Upper lobe of right lung (tissue), 1 donor: ENCODE results near the gene PLAAT4. TPM values are rescaled to one million over a fixed set of nuclear protein-coding genes. Genes with fewer than 3 reads are reported as not detected.

ENCODE experiments used
- ATAC-seq: fragments of 200-7000 bp; cut with Tn5 transposase; one replicate; pipeline ENCODE4 v1.9.1; 2020; ENCODE audit warnings: mild to moderate bottlenecking, moderate library complexity
- DNase-seq: peaks from one replicate; pipeline ENCODE4 v3.0.0-alpha.2; 2020
- H3K27ac ChIP-seq: fragments of 200-600 bp; one replicate; pipeline ENCODE4 v1.8.0; 2022
- H3K27me3 ChIP-seq: fragments of 200-600 bp; one replicate; pipeline ENCODE4 v1.8.0; 2022; ENCODE audit warnings: mild to moderate bottlenecking
- H3K36me3 ChIP-seq: fragments of 200-600 bp; one replicate; pipeline ENCODE4 v1.8.0; 2022
- H3K4me1 ChIP-seq: fragments of 200-600 bp; one replicate; pipeline ENCODE4 v1.8.0; 2022
- H3K4me3 ChIP-seq: fragments of 200-600 bp; one replicate; pipeline ENCODE4 v1.8.0; 2022; ENCODE audit warnings: mild to moderate bottlenecking
- H3K9me3 ChIP-seq: fragments of 200-600 bp; one replicate; pipeline ENCODE4 v1.8.0; 2022
- CTCF ChIP-seq: fragments of 200-600 bp; IDR thresholded peaks from one replicate; pipeline ENCODE4 v1.8.0; 2022; ENCODE audit warnings: antibody characterized with exemption
- intact Hi-C: fragments of 100-400 bp; cut with DNase I; formaldehyde crosslinking; loops from one replicate; pipeline ENCODE4 v1.11.0; 2022
- total RNA-seq: library from RNA; stranded (reverse); fragmentation: NEBNext Ultra II Directional; extraction: Animal tissue kit (Norgen Biotek cat#: 25700); gene quantifications from one replicate; pipeline ENCODE4 v1.2.1, GENCODE V29; 2021
- donor health status: DM: no; HTN: yes; CAD: no; lungs with severe emphysema.

Gene PLAAT4
- total RNA-seq, 1 donor from 2014 or later, result 185 TPM

GRCh38 chr11:63491636-63492372 is 44.8 kb upstream of the PLAAT4 start:
- DNase-seq (no peak), ATAC-seq (peak; percentile 51)
- Histone ChIP-seq H3K27me3 (no peaks in the 10 kb centered on the region), H3K9me3 (no peaks in the 10 kb centered on the region), H3K36me3 (no peaks in the 10 kb centered on the region), H3K4me1 (peaks cover 11% of the 10 kb centered on the region), H3K27ac (peak overlapping the region; percentile 25), H3K4me3 (peak overlapping the region; percentile 54)
- intact Hi-C loops, result no loop called here
- TF ChIP-seq CTCF, result no peak

- ATAC-seq, result no peak
- H3K4me3 ChIP-seq, result no peak overlapping the region
- H3K27me3 ChIP-seq, result no peaks in the 10 kb centered on the region
- no peak for TF ChIP-seq CTCF
- no peaks in the 10 kb centered on the region for H3K9me3 ChIP-seq
- no peaks in the 10 kb centered on the region for H3K36me3 ChIP-seq
- intact Hi-C loops, result no loop called here
- no peak overlapping the region for H3K27ac ChIP-seq
- no peak for DNase-seq
- peaks cover 11% of the 10 kb centered on the region for H3K4me1 ChIP-seq
Measured at GRCh38 chr11:63492441-63492840, 44.2 kb upstream of the PLAAT4 start.

GRCh38 chr11:63493127-63493526 is 43.5 kb upstream of the PLAAT4 start:
- TF ChIP-seq CTCF, result no peak
- Histone ChIP-seq H3K4me1 (peaks cover 11% of the 10 kb centered on the region), H3K9me3 (no peaks in the 10 kb centered on the region), H3K27ac (no peak overlapping the region), H3K4me3 (no peak overlapping the region), H3K36me3 (no peaks in the 10 kb centered on the region), H3K27me3 (no peaks in the 10 kb centered on the region)
- DNase-seq (no peak), ATAC-seq (no peak)
- intact Hi-C loops, result no loop called here

- TF ChIP-seq CTCF, result no peak
- Histone ChIP-seq H3K4me3 (no peak overlapping the region), H3K36me3 (no peaks in the 10 kb centered on the region), H3K27ac (no peak overlapping the region), H3K4me1 (peaks cover 11% of the 10 kb centered on the region), H3K9me3 (peaks cover 6% of the 10 kb centered on the region), H3K27me3 (no peaks in the 10 kb centered on the region)
- no peak for ATAC-seq
- DNase-seq, result no peak
- intact Hi-C loops, result no loop called here
Measured at GRCh38 chr11:63494975-63495374, 41.6 kb upstream of the PLAAT4 start.

- no peak for ATAC-seq
- intact Hi-C loops, result no loop called here
- H3K4me1 ChIP-seq, result peaks cover 3% of the 10 kb centered on the region
- H3K27me3 ChIP-seq, result no peaks in the 10 kb centered on the region
- H3K4me3 ChIP-seq, result no peak overlapping the region
- peaks cover 8% of the 10 kb centered on the region for H3K9me3 ChIP-seq
- no peak for TF ChIP-seq CTCF
- H3K36me3 ChIP-seq, result no peaks in the 10 kb centered on the region
- DNase-seq, result no peak
- no peak overlapping the region for H3K27ac ChIP-seq
Measured at GRCh38 chr11:63499874-63500273, 36.7 kb upstream of the PLAAT4 start.
